LNCaP clone FGC (cell line): Measurements from ENCODE around the gene BBX.
"Not testable (repeated sequence)": the region's sequence is repeated elsewhere in the genome, so short reads cannot be mapped to it uniquely, and the experiment has no call there.

Experiments used
- DNase-seq: peaks from one replicate; pipeline ENCODE4 v3.0.0-alpha.2; 2011; ENCODE audit warnings: low read depth
- H3K4me3 ChIP-seq: 2 replicates; pipeline ENCODE4 v1.5.1; 2011; ENCODE audit warnings: mild to moderate bottlenecking, low read depth, low read length, control low read depth
- TF ChIP-seq, protein P1 (sequence below): IDR thresholded peaks from 2 replicates; pipeline ENCODE4 v1.5.1; 2012; ENCODE audit warnings: mild to moderate bottlenecking; ENCODE audit not compliant: control insufficient read depth, insufficient read depth; ENCODE audit errors: extremely low read depth

Gene BBX

DNA sequence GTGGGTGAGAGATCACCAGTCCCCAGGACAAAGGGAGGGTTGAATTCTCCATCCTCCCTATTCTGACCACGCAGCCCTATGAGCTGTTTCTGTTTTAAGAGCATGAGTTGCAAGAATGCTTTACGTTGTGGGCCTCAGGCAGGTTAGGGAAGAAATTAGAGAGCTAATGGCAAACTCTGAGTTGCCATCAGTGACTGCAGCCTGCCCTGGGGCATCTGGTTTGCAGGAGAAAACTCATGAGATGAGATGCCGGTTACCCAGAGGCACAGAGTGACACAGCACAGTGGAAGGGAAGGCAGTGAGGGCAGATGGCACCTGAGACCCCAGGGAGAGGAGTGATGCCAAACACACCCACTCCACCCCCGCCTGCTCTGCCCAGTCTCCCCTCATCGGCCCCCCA lies 302.8 kb downstream of the BBX start:
- TF ChIP-seq, protein P1, sequence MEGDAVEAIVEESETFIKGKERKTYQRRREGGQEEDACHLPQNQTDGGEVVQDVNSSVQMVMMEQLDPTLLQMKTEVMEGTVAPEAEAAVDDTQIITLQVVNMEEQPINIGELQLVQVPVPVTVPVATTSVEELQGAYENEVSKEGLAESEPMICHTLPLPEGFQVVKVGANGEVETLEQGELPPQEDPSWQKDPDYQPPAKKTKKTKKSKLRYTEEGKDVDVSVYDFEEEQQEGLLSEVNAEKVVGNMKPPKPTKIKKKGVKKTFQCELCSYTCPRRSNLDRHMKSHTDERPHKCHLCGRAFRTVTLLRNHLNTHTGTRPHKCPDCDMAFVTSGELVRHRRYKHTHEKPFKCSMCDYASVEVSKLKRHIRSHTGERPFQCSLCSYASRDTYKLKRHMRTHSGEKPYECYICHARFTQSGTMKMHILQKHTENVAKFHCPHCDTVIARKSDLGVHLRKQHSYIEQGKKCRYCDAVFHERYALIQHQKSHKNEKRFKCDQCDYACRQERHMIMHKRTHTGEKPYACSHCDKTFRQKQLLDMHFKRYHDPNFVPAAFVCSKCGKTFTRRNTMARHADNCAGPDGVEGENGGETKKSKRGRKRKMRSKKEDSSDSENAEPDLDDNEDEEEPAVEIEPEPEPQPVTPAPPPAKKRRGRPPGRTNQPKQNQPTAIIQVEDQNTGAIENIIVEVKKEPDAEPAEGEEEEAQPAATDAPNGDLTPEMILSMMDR: no peak
- H3K4me3 ChIP-seq: no peak overlapping the region
- no peak for DNase-seq

DNA sequence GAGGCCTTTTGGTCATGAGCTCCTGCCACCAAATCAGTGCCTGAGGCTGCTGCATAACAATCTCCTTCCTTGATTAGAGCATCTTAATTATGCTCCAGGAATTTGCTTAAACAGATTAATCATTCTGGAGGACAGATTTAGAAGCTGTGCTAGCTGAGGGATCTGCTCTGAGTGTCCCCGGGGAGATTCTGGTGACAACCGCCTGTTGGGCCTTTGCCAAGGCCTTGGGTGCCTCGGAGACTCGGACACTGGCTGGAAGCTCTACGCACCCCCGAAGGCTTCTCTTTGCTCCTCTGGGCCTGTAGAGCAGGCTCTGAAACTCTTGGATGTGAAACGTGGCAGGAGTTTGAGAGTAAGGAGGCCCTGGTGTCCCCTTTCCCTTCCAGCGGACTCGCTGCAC lies 304.0 kb downstream of the BBX start:
- H3K4me3 ChIP-seq: no peak overlapping the region
- TF ChIP-seq, protein P1: no peak
- no peak for DNase-seq

DNA sequence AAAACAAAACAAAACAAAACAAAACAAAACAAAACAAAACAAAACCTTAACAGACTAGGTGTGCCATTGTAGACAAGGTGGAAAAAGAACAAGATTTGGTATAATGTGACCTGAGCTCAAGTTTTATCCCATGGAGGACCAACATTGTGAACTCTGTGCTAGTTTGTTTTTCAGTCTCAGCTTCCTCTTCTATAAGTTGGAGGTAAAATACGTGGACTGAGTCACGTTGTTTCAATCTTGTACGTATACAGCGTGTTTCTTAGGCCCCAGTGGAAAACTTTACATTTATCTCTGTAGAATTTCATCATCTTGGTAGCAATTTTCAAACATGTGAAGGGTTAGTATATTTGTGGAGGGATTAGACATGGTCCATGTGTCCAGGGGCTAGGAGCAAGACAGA lies 306.4 kb downstream of the BBX start:
- no peak for DNase-seq
- TF ChIP-seq, protein P1: no peak
- H3K4me3 ChIP-seq: no peak overlapping the region

DNA sequence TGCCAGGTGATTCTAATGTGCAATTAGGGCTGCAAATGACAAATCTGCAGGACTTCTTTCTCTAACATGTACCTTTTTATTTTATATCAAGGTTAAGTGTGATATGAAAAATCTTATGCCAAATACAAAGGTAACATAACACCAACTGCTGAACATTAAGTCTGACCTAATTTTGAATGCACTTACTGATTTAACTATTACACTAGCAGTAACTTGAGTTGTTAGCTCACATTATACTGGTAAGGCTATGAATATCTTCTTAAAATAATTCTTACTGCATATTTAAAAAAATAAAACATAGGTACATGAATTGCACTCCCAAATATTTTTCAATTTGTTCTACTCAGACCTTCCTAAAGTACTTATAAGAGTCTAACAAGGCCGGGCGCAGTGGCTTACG lies 308.8 kb downstream of the BBX start:
- no peak overlapping the region for H3K4me3 ChIP-seq
- TF ChIP-seq, protein P1: no peak

DNA sequence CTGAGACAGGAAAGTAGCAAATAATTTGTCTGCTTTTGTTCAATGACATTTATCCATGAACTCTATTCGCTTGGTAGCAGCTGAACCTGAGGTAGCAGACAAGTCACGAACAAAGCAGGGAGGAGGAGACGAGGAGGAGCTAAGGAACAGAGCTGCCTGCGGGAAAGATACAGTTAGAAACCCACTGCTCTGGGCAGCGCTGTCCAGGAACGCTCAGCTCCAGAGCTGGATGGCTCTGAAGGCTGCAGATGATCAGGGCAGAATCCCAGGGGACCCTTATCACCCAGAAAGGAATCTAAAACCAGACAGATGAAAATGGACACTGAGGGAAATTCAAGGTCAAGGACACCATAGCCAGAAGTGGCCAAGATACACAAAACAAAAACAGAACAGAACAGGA lies 310.3 kb downstream of the BBX start:
- DNase-seq: no peak
- no peak overlapping the region for H3K4me3 ChIP-seq
- TF ChIP-seq, protein P1: no peak

More for the DNA sequence above, 308.8 kb downstream of the BBX start:
- DNase-seq: no peak

DNA sequence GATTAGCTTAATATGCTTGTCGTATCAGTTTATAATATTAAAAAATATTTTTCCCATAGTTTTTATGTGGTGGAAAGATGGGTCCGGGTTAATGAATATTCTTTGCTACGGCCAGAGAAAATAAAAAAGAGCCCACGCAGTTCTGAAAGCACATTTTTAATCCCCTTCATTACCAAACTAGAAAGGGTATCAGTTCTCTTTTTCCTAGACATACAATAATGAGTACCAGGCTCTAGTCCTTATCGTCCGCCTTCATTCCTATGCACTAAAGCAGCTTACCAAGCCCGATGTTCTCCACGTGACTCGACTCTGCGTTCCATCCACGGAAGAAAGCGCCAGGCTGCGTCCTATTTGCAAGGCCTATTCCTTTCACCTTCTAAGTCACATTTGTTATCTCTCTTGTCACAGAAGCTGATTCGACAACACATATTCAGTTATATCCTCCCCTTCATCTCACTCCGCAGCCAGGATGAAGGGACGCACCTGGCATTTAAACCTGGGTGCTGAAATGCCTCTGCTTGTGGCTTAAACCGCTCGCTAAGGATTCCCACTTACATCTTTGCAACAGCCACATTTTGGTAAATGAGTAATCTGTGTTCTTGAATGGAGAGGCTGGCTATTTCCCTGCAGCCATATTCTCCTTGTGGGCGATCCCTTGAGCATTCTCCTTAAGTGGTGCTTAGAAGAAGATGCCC lies 311.1 kb downstream of the BBX start:
- TF ChIP-seq, protein P1: no peak
- DNase-seq: no peak
- H3K4me3 ChIP-seq: no peak overlapping the region

DNA sequence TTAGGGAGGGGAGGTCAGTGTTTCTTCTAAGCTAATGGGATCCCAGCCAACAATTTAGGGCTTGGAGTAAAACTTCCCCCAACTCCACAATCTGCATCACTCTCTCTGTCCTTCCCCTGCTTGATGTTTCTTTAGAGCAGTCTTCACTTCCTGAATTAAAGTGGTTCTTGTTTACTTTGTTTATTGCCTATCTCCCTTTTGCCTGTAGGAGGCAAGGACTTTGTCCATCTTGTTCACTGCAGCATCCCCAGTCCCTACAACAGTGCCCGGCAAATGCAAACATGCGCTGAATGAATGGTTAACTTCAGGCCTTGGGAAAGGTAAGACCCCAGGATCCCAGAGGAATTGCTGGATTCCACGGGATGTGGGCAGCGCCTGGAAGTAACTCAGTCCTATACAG lies 312.2 kb downstream of the BBX start:
- H3K4me3 ChIP-seq, DNase-seq: not testable (repeated sequence)
